Ramos (cell line): Measurements from ENCODE around the gene INPP5A.

Experiments
- in situ Hi-C: fragments of 300-500 bp; cut with MboI; formaldehyde crosslinking; loops from one replicate; pipeline ENCODE4 v1.14.3; 2022; ENCODE audit warnings: low sequenced_read_pairs; ENCODE audit not compliant: unreplicated experiment

Gene INPP5A

GRCh38 chr10:132636358-132636757, 98.8 kb downstream of the INPP5A start:
- in situ Hi-C loops, result no loop called here

- in situ Hi-C loops, result no loop called here
These were observed 100.0 kb downstream of the INPP5A start for GRCh38 chr10:132637477-132638129.

GRCh38 chr10:132638130-132638515, 100.5 kb downstream of the INPP5A start:
- in situ Hi-C loops, result no loop called here

GRCh38 chr10:132639470-132639869, 101.9 kb downstream of the INPP5A start:
- in situ Hi-C loops, result no loop called here

- in situ Hi-C loops, result no loop called here
These were observed 102.9 kb downstream of the INPP5A start for GRCh38 chr10:132640326-132641125.

- in situ Hi-C loops, result no loop called here
These were observed 103.8 kb downstream of the INPP5A start for GRCh38 chr10:132641401-132641800.

- in situ Hi-C loops, result no loop called here
These were observed 104.6 kb downstream of the INPP5A start for GRCh38 chr10:132641966-132642731.

GRCh38 chr10:132642732-132643008, 105.1 kb downstream of the INPP5A start:
- in situ Hi-C loops, result no loop called here

GRCh38 chr10:132643709-132644526, 106.3 kb downstream of the INPP5A start:
- in situ Hi-C loops, result no loop called here

GRCh38 chr10:132644527-132645246, 107.1 kb downstream of the INPP5A start:
- in situ Hi-C loops, result no loop called here

GRCh38 chr10:132645247-132645530, 107.6 kb downstream of the INPP5A start:
- in situ Hi-C loops, result no loop called here

GRCh38 chr10:132645630-132646442, 108.2 kb downstream of the INPP5A start:
- in situ Hi-C loops, result no loop called here

- in situ Hi-C loops, result no loop called here
These were observed 109.0 kb downstream of the INPP5A start for GRCh38 chr10:132646443-132647097.

- in situ Hi-C loops, result no loop called here
These were observed 109.8 kb downstream of the INPP5A start for GRCh38 chr10:132647424-132647823.

- in situ Hi-C loops, result no loop called here
These were observed 110.7 kb downstream of the INPP5A start for GRCh38 chr10:132648072-132648850.

GRCh38 chr10:132648851-132649528, 111.4 kb downstream of the INPP5A start:
- in situ Hi-C loops, result no loop called here

- in situ Hi-C loops, result no loop called here
These were observed 112.2 kb downstream of the INPP5A start for GRCh38 chr10:132649651-132650360.
